GM23248 (cell line): ENCODE data around the gene CUX1. TPM values are rescaled to one million over a fixed set of nuclear protein-coding genes. Genes with fewer than 3 reads are reported as not detected.
"Not testable (repeated sequence)": the region's sequence is repeated elsewhere in the genome, so short reads cannot be mapped to it uniquely, and the experiment has no call there.

Experiments
- DNase-seq: peaks from one replicate; pipeline ENCODE4 v3.0.0-alpha.2; 2015
- H2AFZ ChIP-seq: fragments of 200-600 bp; sonication (generic); 2 replicates; pipeline ENCODE4 v1.6.1; 2016; ENCODE audit warnings: antibody characterized with exemption
- H3F3A ChIP-seq: fragments of 200-600 bp; sonication (generic); 2 replicates; pipeline ENCODE4 v1.6.1; 2016; ENCODE audit warnings: mild to moderate bottlenecking, antibody characterized with exemption, mixed run types; ENCODE audit not compliant: insufficient read depth
- H3K27ac ChIP-seq: fragments of 200-600 bp; sonication (generic); 2 replicates; pipeline ENCODE4 v1.5.1; 2016; ENCODE audit warnings: mild to moderate bottlenecking
- H3K27me3 ChIP-seq: fragments of 200-600 bp; sonication (generic); replicated peaks from 2 replicates; pipeline ENCODE4 v1.6.1; 2016; ENCODE audit warnings: mild to moderate bottlenecking; ENCODE audit not compliant: insufficient read depth
- H3K36me3 ChIP-seq: fragments of 200-600 bp; sonication (generic); 2 replicates; pipeline ENCODE4 v1.6.1; 2016; ENCODE audit warnings: low read depth, mild to moderate bottlenecking
- H3K4me1 ChIP-seq: fragments of 200-600 bp; sonication (generic); 2 replicates; pipeline ENCODE4 v1.6.1; 2016; ENCODE audit warnings: mild to moderate bottlenecking; ENCODE audit not compliant: insufficient read depth
- H3K4me2 ChIP-seq: fragments of 200-600 bp; sonication (generic); one replicate; pipeline ENCODE4 v1.6.1; 2016; ENCODE audit warnings: mild to moderate bottlenecking; ENCODE audit not compliant: unreplicated experiment
- H3K4me3 ChIP-seq: fragments of 200-600 bp; sonication (generic); 2 replicates; pipeline ENCODE4 v1.5.1; 2016; ENCODE audit warnings: mild to moderate bottlenecking
- H3K79me2 ChIP-seq: fragments of 200-600 bp; sonication (generic); 2 replicates; pipeline ENCODE4 v1.6.1; 2016; ENCODE audit warnings: mild to moderate bottlenecking; ENCODE audit not compliant: insufficient read depth
- H3K9ac ChIP-seq: fragments of 200-600 bp; sonication (generic); 2 replicates; pipeline ENCODE4 v1.6.1; 2016; ENCODE audit warnings: mild to moderate bottlenecking
- H3K9me2 ChIP-seq: fragments of 200-600 bp; sonication (generic); 2 replicates; pipeline ENCODE4 v1.6.1; 2016; ENCODE audit warnings: mixed run types, mild to moderate bottlenecking, moderate library complexity; ENCODE audit not compliant: insufficient read depth
- H3K9me3 ChIP-seq: fragments of 200-600 bp; sonication (generic); one replicate; pipeline ENCODE4 v1.6.1; 2017; ENCODE audit warnings: low read depth
- H4K20me1 ChIP-seq: fragments of 200-600 bp; sonication (generic); 2 replicates; pipeline ENCODE4 v1.6.0; 2016; ENCODE audit not compliant: insufficient read depth
- EZH2 ChIP-seq: fragments of 200-600 bp; sonication (generic); IDR thresholded peaks from 2 replicates; pipeline ENCODE4 v1.6.1; 2018; ENCODE audit warnings: antibody characterized with exemption, mild to moderate bottlenecking; ENCODE audit not compliant: insufficient read depth, poor library complexity, severe bottlenecking
- EZH2phosphoT487 ChIP-seq: fragments of 200-600 bp; sonication (generic); IDR thresholded peaks from 2 replicates; pipeline ENCODE4 v1.6.1; 2018; ENCODE audit warnings: antibody characterized with exemption, moderate library complexity, mild to moderate bottlenecking, low read depth; ENCODE audit not compliant: insufficient read depth
- WGBS, 2 experiments: methylation state at CpG; one replicate each; pipeline ENCODE4 v1.1.6; 2015 to 2017; ENCODE audit warnings: low lambda C conversion rate in 2 of 2, low coverage in 1 of 2; ENCODE audit errors: missing lambda C conversion rate in 2 of 2; 5-methylcytosine and 5-hydroxymethylcytosine counted together
- in situ Hi-C: fragments of 300-500 bp; cut with MboI; formaldehyde crosslinking; loops from 2 replicates; pipeline ENCODE4 v1.15.0; 2020
- polyA plus RNA-seq: library from polyadenylated mRNA; unstranded; fragments of >200 nt; fragmentation: Nextera tagmentation; extraction: Ambion mirVana; gene quantifications from 2 replicates; pipeline ENCODE4 v1.2.1, GENCODE V29; 2016
- total RNA-seq: library from RNA; depleted of rRNA; stranded (reverse); fragments of >200 nt; shearing (Covaris generic); gene quantifications from 2 replicates; pipeline ENCODE4 v1.2.3, GENCODE V29; 2014

The CUX1 gene
- total and polyA plus RNA-seq, 2 experiments from 2014 or later, result 30.2 to 34.9 TPM

- no peaks in the 10 kb centered on the region for H4K20me1 ChIP-seq
- no peak overlapping the region for H3K9ac ChIP-seq
- H3K36me3 ChIP-seq, result no peaks in the 10 kb centered on the region
- no peak overlapping the region for H2AFZ ChIP-seq
- no peak overlapping the region for H3K4me3 ChIP-seq
- no peak overlapping the region for H3K4me2 ChIP-seq
- H3K27ac ChIP-seq, result no peak overlapping the region
- H3K79me2 ChIP-seq, result peaks cover 58% of the 10 kb centered on the region
- peaks cover 19% of the 10 kb centered on the region for H3K4me1 ChIP-seq
- no peaks in the 10 kb centered on the region for H3K9me2 ChIP-seq
- H3K27me3 ChIP-seq, result no peaks in the 10 kb centered on the region
- DNase-seq, result no peak
- no peaks in the 10 kb centered on the region for H3K9me3 ChIP-seq
- in situ Hi-C loops, result no loop called here
- no peak for TF ChIP-seq EZH2
- TF ChIP-seq EZH2phosphoT487, result no peak
- H3F3A ChIP-seq, result peaks cover 10% of the 10 kb centered on the region; the same call in 1 of the 2 replicates
- 86 to 95% methylated on average over 6 of the region's 6 CpGs for WGBS, 2 experiments
Observed at GRCh38 chr7:101927389-101927788, 110.0 kb downstream of the CUX1 start.

GRCh38 chr7:101927802-101928201 lies 110.4 kb downstream of the CUX1 start:
- WGBS, 2 experiments, result 90 to 91% methylated on average over 16 of the region's 16 CpGs
- no peak overlapping the region for H3K4me2 ChIP-seq
- H3K9me2 ChIP-seq, result no peaks in the 10 kb centered on the region
- TF ChIP-seq EZH2, result no peak
- no peak for TF ChIP-seq EZH2phosphoT487
- H3F3A ChIP-seq, result peaks cover 10% of the 10 kb centered on the region; the same call in 1 of the 2 replicates
- peaks cover 18% of the 10 kb centered on the region for H3K4me1 ChIP-seq
- no peak overlapping the region for H3K9ac ChIP-seq
- H3K9me3 ChIP-seq, result no peaks in the 10 kb centered on the region
- H3K36me3 ChIP-seq, result no peaks in the 10 kb centered on the region
- in situ Hi-C loops, result no loop called here
- H2AFZ ChIP-seq, result no peak overlapping the region
- H3K27me3 ChIP-seq, result no peaks in the 10 kb centered on the region
- no peaks in the 10 kb centered on the region for H4K20me1 ChIP-seq
- H3K27ac ChIP-seq, result no peak overlapping the region
- DNase-seq, result no peak
- H3K79me2 ChIP-seq, result peaks cover 58% of the 10 kb centered on the region
- H3K4me3 ChIP-seq, result no peak overlapping the region

DNA sequence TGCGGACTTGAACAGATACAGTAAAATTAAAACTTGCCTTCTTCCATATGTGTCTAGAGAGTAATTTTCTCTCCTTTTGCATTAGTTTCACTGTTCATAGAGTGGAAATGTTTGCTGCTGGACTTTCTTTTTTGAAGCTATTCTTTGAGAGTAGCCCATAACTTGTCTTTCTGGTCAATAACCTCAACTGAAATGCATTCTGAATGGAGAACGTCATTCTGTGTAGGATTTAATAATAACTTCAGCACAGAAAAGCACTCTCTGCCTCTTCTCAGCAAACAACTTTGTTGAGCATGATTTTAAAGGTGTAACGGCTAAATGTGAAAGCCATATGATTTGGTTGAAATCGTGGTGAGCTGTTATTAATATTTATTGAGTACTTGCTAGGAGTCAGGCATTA lies 111.8 kb downstream of the CUX1 start:
- H3K9me2 ChIP-seq, result no peaks in the 10 kb centered on the region
- 0 out of 2 replicates have a peak, but pooled peaks cover 4% of the 10 kb centered on the region for H3K4me1 ChIP-seq
- H3K27me3 ChIP-seq, result no peaks in the 10 kb centered on the region
- H3K4me2 ChIP-seq, result no peak overlapping the region
- WGBS, 2 experiments, result 89 to 91% methylated on average over 4 of the region's 4 CpGs
- in situ Hi-C loops, result no loop called here
- no peak overlapping the region for H3K4me3 ChIP-seq
- H4K20me1 ChIP-seq, result no peaks in the 10 kb centered on the region
- no peak overlapping the region for H3K27ac ChIP-seq
- no peaks in the 10 kb centered on the region for H3K9me3 ChIP-seq
- H3K36me3 ChIP-seq, result no peaks in the 10 kb centered on the region
- no peak overlapping the region for H3K9ac ChIP-seq
- TF ChIP-seq EZH2, result no peak
- no peak for TF ChIP-seq EZH2phosphoT487
- no peaks in the 10 kb centered on the region for H3F3A ChIP-seq
- H3K79me2 ChIP-seq, result peaks cover 70% of the 10 kb centered on the region
- no peak overlapping the region for H2AFZ ChIP-seq
- no peak for DNase-seq

DNA sequence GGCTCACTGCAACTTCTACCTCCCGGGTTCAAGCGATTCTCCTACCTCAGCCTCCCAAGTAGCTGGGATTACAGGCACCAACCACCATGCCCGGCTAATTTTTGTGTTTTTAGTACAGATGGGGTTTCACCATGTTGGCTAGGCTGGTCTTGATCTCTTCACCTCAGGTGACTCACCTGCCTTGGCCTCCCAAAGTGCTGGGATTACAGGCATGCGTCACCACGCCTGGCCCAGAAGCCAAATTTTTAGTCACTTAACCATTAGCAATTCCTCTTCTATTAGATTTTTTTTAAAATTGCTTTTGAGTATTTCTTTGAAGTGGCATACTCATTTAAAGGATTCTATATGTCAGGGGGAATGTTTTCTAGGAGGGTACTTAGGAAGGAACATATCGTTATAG lies 112.5 kb downstream of the CUX1 start:
- H3F3A ChIP-seq, in situ Hi-C loops, DNase-seq, H3K9ac ChIP-seq, H3K36me3 ChIP-seq, H3K27ac ChIP-seq, H3K9me3 ChIP-seq, H3K4me1 ChIP-seq, H3K4me2 ChIP-seq, H3K9me2 ChIP-seq, H3K27me3 ChIP-seq, H4K20me1 ChIP-seq, H3K4me3 ChIP-seq, H2AFZ ChIP-seq: not testable (repeated sequence)
- peaks cover 69% of the 10 kb centered on the region for H3K79me2 ChIP-seq
- 97% methylated on average over 6 of the region's 6 CpGs for WGBS, 2 experiments

- Histone ChIP-seq H3K4me1 (peaks cover 17% of the 10 kb centered on the region), H3K27ac (no peak overlapping the region), H3K36me3 (no peaks in the 10 kb centered on the region), H3F3A (no peaks in the 10 kb centered on the region), H3K27me3 (no peaks in the 10 kb centered on the region), H2AFZ (no peak overlapping the region), H3K79me2 (peaks cover 75% of the 10 kb centered on the region), H4K20me1 (no peaks in the 10 kb centered on the region), H3K9me3 (no peaks in the 10 kb centered on the region), H3K4me2 (no peak overlapping the region), H3K4me3 (no peak overlapping the region), H3K9ac (no peak overlapping the region), H3K9me2 (no peaks in the 10 kb centered on the region)
- in situ Hi-C loops, result no loop called here
- DNase-seq, result no peak
- WGBS, 2 experiments, result 92 to 95% methylated on average over 13 to 14 of the region's 14 CpGs
- TF ChIP-seq EZH2, result no peak
- no peak for TF ChIP-seq EZH2phosphoT487
Observed at GRCh38 chr7:101932083-101932482, 114.7 kb downstream of the CUX1 start.
